Uterus (tissue), 4 donors: Measurements from ENCODE around the gene CARD11. TPM values are rescaled to one million over a fixed set of nuclear protein-coding genes. Genes with fewer than 3 reads are reported as not detected.

Experiments
- DNase-seq, 2 donors: peaks; one replicate each; pipeline ENCODE4 v3.0.0-alpha.2; 2019 to 2020
- H3K27ac ChIP-seq, 2 donors: fragments of 200-600 bp; sonication (generic); 1 replicate in 1 of 2; 2 replicates in 1 of 2; pipeline ENCODE4 v1.5.1; 2016 to 2018
- H3K27me3 ChIP-seq, 2 donors: fragments of 200-600 bp; sonication (generic); one replicate each; pipeline ENCODE4 v1.5.1; 2018 to 2019; ENCODE audit warnings: control low read depth in 1 of 2
- H3K36me3 ChIP-seq, 2 donors: fragments of 200-600 bp; sonication (generic); one replicate each; pipeline ENCODE4 v1.5.1; 2019; ENCODE audit warnings: control low read depth in 1 of 2
- H3K4me1 ChIP-seq, 2 donors: fragments of 200-600 bp; sonication (generic); one replicate each; pipeline ENCODE4 v1.5.1; 2018 to 2019; ENCODE audit warnings: control low read depth in 1 of 2
- H3K4me3 ChIP-seq, 2 donors: fragments of 200-600 bp; sonication (generic); 1 replicate in 1 of 2; 2 replicates in 1 of 2; pipeline ENCODE4 v1.5.1; 2018 to 2019; ENCODE audit warnings: mild to moderate bottlenecking in 1 of 2
- H3K9me3 ChIP-seq, 2 donors: fragments of 200-600 bp; sonication (generic); one replicate each; pipeline ENCODE4 v1.5.1; 2019; ENCODE audit warnings: control low read depth in 1 of 2
- POLR2A ChIP-seq, 2 donors: fragments of 450-650 bp; IDR thresholded peaks; one replicate each; pipeline ENCODE4 v1.6.1; 2016; ENCODE audit warnings: antibody characterized with exemption in 2 of 2, mild to moderate bottlenecking in 1 of 2, moderate library complexity in 1 of 2
- intact Hi-C: fragments of 100-400 bp; cut with DNase I; formaldehyde crosslinking; loops from one replicate; pipeline ENCODE4 v1.15.1; 2023; ENCODE audit warnings: low total_unique reads
- total RNA-seq, 4 donors: library from RNA; depleted of rRNA in 3 of 4; stranded (reverse); fragments of >200 nt in 3 of 4; gene quantifications; one replicate each; pipeline versions ENCODE4 v1.1.0 to v1.2.4, GENCODE V29; 2014 to 2023
- TF ChIP-seq, protein P1 (sequence below), 4 experiments: fragments of 200-600 bp in 2 of 4; fragments of 450-650 bp in 2 of 4; sonication (generic) in 2 of 4; IDR thresholded peaks; one replicate each; pipeline ENCODE4 v1.5.1; 2016 to 2019; ENCODE audit warnings: antibody characterized with exemption in 4 of 4, mild to moderate bottlenecking in 2 of 4, moderate library complexity in 1 of 4
- donor health status: DM: yes; HTN: yes; CAD: no.

Gene CARD11
- total RNA-seq, 4 donors from 2014 or later, result 0.95 to 1.0 TPM; not detected in 2

DNA sequence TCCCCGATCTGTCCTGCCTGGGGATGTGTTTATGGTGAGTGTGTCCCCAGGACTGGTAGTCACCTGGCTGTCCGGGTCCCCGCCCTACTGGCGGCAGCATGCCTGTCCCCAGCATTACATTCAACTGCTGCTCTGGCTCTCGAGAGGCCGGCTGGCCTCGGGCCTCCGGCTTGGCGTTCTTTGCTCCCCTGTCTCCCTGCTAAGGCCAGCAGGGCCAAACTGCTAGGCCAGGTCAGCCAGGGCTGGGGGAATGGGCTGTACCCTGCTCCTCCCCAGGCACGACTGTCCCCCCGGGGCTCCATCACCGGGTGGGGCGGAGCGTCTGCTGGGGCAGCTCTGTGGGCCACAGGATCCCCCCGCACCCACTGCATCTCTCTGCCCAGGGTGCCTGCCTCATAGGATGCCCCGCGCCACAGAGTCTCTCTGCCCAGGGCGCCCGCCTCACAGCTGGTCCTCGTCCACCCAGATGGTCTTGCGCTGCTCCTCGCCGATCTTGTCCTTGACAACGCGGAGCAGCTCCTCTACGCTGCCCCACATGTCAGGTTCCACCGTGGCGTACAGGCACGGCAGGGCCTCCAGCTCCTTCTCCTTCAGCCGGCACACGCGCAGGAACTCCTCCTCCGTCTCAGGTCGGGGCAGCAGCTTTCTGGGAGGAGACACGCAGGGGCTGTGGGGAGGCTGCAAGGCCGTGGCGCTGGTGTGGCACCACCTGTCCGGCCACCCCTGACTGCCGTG, 137.3 kb downstream of the CARD11 start:
- intact Hi-C loops, result no loop called here
- Histone ChIP-seq H3K4me3 (no peak overlapping the region), H3K27ac (no peak overlapping the region), H3K27me3 (no peaks in the 10 kb centered on the region), H3K9me3 (no peaks in the 10 kb centered on the region), H3K4me1 (no peaks in the 10 kb centered on the region), H3K36me3 (no peaks in the 10 kb centered on the region)
- no peak for DNase-seq
- TF ChIP-seq POLR2A (IDR thresholded peaks at IDR 0.05), result no peak
- TF ChIP-seq, protein P1, sequence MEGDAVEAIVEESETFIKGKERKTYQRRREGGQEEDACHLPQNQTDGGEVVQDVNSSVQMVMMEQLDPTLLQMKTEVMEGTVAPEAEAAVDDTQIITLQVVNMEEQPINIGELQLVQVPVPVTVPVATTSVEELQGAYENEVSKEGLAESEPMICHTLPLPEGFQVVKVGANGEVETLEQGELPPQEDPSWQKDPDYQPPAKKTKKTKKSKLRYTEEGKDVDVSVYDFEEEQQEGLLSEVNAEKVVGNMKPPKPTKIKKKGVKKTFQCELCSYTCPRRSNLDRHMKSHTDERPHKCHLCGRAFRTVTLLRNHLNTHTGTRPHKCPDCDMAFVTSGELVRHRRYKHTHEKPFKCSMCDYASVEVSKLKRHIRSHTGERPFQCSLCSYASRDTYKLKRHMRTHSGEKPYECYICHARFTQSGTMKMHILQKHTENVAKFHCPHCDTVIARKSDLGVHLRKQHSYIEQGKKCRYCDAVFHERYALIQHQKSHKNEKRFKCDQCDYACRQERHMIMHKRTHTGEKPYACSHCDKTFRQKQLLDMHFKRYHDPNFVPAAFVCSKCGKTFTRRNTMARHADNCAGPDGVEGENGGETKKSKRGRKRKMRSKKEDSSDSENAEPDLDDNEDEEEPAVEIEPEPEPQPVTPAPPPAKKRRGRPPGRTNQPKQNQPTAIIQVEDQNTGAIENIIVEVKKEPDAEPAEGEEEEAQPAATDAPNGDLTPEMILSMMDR (IDR thresholded peaks at IDR 0.05), result no peak

DNA sequence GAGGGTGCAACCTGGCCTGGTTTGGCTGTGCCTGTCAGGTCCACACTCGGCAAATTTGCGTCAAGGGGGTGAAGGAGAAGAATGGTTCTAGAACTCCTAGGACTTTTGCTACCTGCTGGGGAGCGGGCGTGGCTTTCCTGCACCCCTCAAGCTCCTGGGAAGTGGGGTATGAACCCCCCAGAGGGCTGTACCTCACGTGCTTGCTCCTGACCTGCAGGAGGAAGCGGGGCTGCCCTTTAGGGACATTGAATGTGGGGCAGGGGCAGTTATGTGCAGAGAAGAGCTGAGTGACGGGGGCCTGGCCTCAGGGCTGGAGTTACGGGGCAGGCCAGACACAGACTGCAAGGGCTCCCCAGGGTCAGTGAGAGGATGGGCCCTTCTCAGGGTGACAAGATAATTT, 138.2 kb downstream of the CARD11 start:
- no peaks in the 10 kb centered on the region for H3K36me3 ChIP-seq
- no peak overlapping the region for H3K4me3 ChIP-seq
- H3K27me3 ChIP-seq, result no peaks in the 10 kb centered on the region
- H3K4me1 ChIP-seq, result no peaks in the 10 kb centered on the region
- DNase-seq, result no peak
- TF ChIP-seq, protein P1 (IDR thresholded peaks at IDR 0.05), result no peak
- no peak for TF ChIP-seq POLR2A (IDR thresholded peaks at IDR 0.05)
- H3K9me3 ChIP-seq, result no peaks in the 10 kb centered on the region
- H3K27ac ChIP-seq, result no peak overlapping the region
- intact Hi-C loops, result no loop called here

DNA sequence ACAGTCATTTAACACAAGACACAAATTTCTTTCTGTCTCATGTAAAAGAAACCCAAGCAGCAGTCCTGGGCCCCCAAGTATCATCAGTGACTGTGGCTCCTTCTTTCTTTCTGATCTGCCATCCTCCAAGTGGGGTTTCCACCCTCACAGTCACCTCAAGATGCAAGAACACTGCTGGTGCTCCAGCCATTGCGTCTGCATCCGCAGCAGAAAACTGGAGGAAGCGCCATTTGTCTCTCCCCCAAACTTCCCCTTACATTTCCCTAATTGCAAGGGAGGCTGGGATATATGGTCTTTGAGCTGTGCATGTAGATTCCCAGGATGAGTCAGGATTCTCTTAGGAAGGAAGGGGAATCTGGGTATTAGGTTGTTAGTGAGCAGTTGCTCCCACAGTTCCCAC, 138.6 kb downstream of the CARD11 start:
- H3K9me3 ChIP-seq, result no peaks in the 10 kb centered on the region
- H3K27ac ChIP-seq, result no peak overlapping the region
- no peaks in the 10 kb centered on the region for H3K4me1 ChIP-seq
- intact Hi-C loops, result no loop called here
- H3K36me3 ChIP-seq, result no peaks in the 10 kb centered on the region
- no peaks in the 10 kb centered on the region for H3K27me3 ChIP-seq
- H3K4me3 ChIP-seq, result no peak overlapping the region
- no peak for TF ChIP-seq POLR2A (IDR thresholded peaks at IDR 0.05)
- TF ChIP-seq, protein P1 (IDR thresholded peaks at IDR 0.05), result no peak
- DNase-seq, result no peak

DNA sequence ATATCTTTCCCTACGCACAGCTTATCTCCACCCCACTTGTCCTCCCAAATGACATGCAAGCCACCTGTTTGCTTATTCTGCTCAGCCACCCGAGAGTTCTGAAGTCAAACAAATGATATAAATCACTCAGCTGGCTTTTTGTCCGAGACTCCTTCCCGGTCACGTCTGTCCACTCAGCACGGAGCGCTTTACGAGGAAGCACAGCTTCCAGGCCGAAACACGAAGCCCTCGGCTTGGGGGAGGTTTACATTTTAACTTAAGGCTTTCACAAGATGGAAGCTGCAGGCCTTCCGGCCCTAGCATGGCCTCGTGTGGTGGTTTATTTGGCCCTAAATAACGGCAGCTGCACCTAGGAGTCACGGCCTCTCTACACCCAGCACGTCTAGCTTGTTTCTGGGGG, 139.5 kb downstream of the CARD11 start:
- H3K27ac ChIP-seq, result no peak overlapping the region
- intact Hi-C loops, result no loop called here
- H3K4me3 ChIP-seq, result no peak overlapping the region
- no peak for DNase-seq
- no peaks in the 10 kb centered on the region for H3K27me3 ChIP-seq
- TF ChIP-seq, protein P1 (IDR thresholded peaks at IDR 0.05), result no peak
- TF ChIP-seq POLR2A (IDR thresholded peaks at IDR 0.05), result no peak
- no peaks in the 10 kb centered on the region for H3K9me3 ChIP-seq
- no peaks in the 10 kb centered on the region for H3K36me3 ChIP-seq
- no peaks in the 10 kb centered on the region for H3K4me1 ChIP-seq

DNA sequence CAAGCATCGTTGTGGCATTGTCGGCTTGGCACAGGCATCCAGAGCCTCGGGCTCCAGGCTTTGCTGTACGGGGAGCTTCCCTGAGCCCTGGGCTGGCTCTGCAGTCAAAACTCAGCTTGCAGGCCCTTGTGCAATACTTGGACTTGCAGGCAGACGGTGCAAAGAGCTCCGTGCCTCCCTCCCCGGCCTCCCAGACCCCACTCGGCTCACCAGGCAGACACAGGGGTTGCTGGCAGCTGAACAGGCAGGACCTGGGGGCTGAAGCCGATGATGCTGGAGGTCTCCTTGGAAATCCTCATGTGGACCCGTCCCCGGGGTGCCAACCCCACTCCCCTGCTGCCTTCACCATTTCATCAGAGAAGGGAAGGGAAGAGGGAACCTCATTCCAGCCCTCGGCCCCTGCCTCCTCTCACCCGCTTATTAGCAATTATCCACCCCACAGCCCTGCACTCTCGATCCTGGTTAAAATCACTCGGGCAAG, 139.9 kb downstream of the CARD11 start:
- H3K36me3 ChIP-seq, result no peaks in the 10 kb centered on the region
- H3K27me3 ChIP-seq, result no peaks in the 10 kb centered on the region
- no peak overlapping the region for H3K27ac ChIP-seq
- no peak for DNase-seq
- no peak overlapping the region for H3K4me3 ChIP-seq
- no peaks in the 10 kb centered on the region for H3K9me3 ChIP-seq
- TF ChIP-seq, protein P1 (IDR thresholded peaks at IDR 0.05), result no peak
- no peak for TF ChIP-seq POLR2A (IDR thresholded peaks at IDR 0.05)
- H3K4me1 ChIP-seq, result no peaks in the 10 kb centered on the region
- intact Hi-C loops, result no loop called here
